H7 (cell line): ENCODE results near the gene RAB1B. TPM values are rescaled to one million over a fixed set of nuclear protein-coding genes. Genes with fewer than 3 reads are reported as not detected.

ENCODE experiments used
- DNase-seq: peaks from one replicate; pipeline ENCODE4 v3.0.0; 2012
- H3K27me3 ChIP-seq: 2 replicates; pipeline ENCODE4 v1.6.0; 2011; ENCODE audit warnings: mild to moderate bottlenecking, low read length; ENCODE audit not compliant: control insufficient read depth, insufficient read depth
- H3K36me3 ChIP-seq: replicated peaks from 2 replicates; pipeline ENCODE4 v1.5.1; 2011; ENCODE audit warnings: low read length; ENCODE audit not compliant: control insufficient read depth, insufficient read depth
- H3K4me3 ChIP-seq: 2 replicates; pipeline ENCODE4 v1.5.1; 2011; ENCODE audit warnings: low read depth, mild to moderate bottlenecking, control low read depth, low read length, moderate library complexity; ENCODE audit not compliant: insufficient read depth
- total RNA-seq: library from RNA; depleted of rRNA; stranded (reverse); fragments of >200 nt; shearing (Covaris generic); gene quantifications from 2 replicates; pipeline ENCODE4 v1.2.3, GENCODE V29; 2014

RAB1B gene
- total RNA-seq, 1 experiment from 2014 or later: 165 TPM

- H3K36me3 ChIP-seq: peaks cover 11% of the 10 kb centered on the region
- DNase-seq: no peak
Measured at GRCh38 chr11:66230978-66231377, 37.5 kb upstream of the RAB1B start.

GRCh38 chr11:66231561-66231960, 36.9 kb upstream of the RAB1B start:
- Histone ChIP-seq H3K4me3 (no peak overlapping the region), H3K27me3 (no peaks in the 10 kb centered on the region), H3K36me3 (peaks cover 11% of the 10 kb centered on the region)
- peak; percentile 72 for DNase-seq

More at GRCh38 chr11:66230978-66231377, 37.5 kb upstream of the RAB1B start:
- H3K27me3 ChIP-seq: no peaks in the 10 kb centered on the region
- H3K4me3 ChIP-seq: no peak overlapping the region

DNA sequence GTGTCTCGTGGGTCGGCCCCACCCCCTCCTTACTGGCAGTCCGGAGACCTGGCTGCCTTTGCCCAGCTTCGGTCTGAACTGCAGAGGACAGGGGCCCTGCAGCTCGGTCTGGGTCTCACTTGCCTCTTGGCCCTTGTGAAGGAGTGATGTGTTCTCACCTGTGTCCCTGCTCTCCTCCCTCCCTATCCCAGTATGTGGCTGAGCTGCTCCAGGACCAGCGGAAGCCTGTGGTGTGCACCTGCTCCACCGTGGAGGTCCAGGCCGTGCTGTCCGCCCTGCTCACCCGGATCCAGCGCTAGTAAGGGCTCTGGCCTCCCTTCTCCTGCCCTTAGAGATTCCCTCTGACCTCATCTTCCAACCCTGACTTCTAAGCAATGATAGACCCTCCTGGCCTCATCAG, 35.7 kb upstream of the RAB1B start:
- peaks cover 11% of the 10 kb centered on the region for H3K36me3 ChIP-seq

GRCh38 chr11:66233301-66233700, 35.1 kb upstream of the RAB1B start:
- no peak overlapping the region for H3K4me3 ChIP-seq
- no peaks in the 10 kb centered on the region for H3K27me3 ChIP-seq
- DNase-seq: no peak
- peaks cover 11% of the 10 kb centered on the region for H3K36me3 ChIP-seq

More for the DNA sequence above, 35.7 kb upstream of the RAB1B start:
- Histone ChIP-seq H3K27me3 (no peaks in the 10 kb centered on the region), H3K4me3 (no peak overlapping the region)
- no peak for DNase-seq

- no peak overlapping the region for H3K4me3 ChIP-seq
- H3K36me3 ChIP-seq: peaks cover 13% of the 10 kb centered on the region
- DNase-seq: no peak
- H3K27me3 ChIP-seq: no peaks in the 10 kb centered on the region
Measured at GRCh38 chr11:66235141-66235540, 33.3 kb upstream of the RAB1B start.

GRCh38 chr11:66237867-66238266, 30.6 kb upstream of the RAB1B start:
- Histone ChIP-seq H3K4me3 (no peak overlapping the region), H3K27me3 (no peaks in the 10 kb centered on the region), H3K36me3 (peaks cover 8% of the 10 kb centered on the region)
- DNase-seq: peak; percentile 66

DNA sequence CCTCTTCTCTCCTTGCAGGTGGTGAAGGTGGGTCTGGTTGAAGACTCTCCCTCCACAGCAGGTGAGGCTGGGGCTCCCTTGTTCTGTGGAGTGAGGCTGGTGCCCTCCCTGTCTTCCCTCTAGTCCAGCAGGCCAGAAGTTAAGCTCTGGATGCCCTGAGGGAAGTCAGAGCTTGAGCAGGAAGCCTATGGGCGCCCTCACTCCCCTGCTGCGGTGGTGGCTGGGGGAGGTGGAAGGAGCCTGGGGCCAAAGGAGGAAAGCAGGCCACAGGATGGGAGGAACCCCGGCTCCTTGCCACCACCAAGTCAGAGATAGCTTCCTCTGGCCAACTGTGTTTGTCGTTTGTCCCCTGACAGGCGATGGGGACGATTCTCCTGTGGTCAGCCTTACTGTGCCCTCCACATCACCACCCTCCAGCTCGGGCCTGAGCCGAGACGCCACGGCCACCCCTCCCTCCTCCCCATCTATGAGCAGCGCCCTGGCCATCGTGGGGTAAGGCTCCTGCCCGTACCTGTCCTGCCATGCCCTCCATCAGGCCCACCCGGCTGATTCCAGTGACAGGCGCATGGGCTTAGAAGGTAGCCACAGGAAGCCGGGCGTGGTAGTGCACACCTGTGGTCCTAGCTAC, 29.5 kb upstream of the RAB1B start:
- peak; percentile 33 for DNase-seq
- Histone ChIP-seq H3K4me3 (no peak overlapping the region), H3K27me3 (no peaks in the 10 kb centered on the region), H3K36me3 (peaks cover 7% of the 10 kb centered on the region)

- peak; percentile 26 for DNase-seq
- Histone ChIP-seq H3K4me3 (no peak overlapping the region), H3K36me3 (peaks cover 5% of the 10 kb centered on the region), H3K27me3 (no peaks in the 10 kb centered on the region)
Measured at GRCh38 chr11:66239511-66239910, 28.9 kb upstream of the RAB1B start.

GRCh38 chr11:66239998-66240780, 28.2 kb upstream of the RAB1B start:
- H3K4me3 ChIP-seq: no peak overlapping the region
- H3K36me3 ChIP-seq: peaks cover 5% of the 10 kb centered on the region
- DNase-seq: peak; percentile 59
- H3K27me3 ChIP-seq: no peaks in the 10 kb centered on the region

- Histone ChIP-seq H3K27me3 (no peaks in the 10 kb centered on the region), H3K36me3 (peaks cover 2% of the 10 kb centered on the region), H3K4me3 (no peak overlapping the region)
- DNase-seq: peak; percentile 31
Measured at GRCh38 chr11:66240781-66241136, 27.7 kb upstream of the RAB1B start.

DNA sequence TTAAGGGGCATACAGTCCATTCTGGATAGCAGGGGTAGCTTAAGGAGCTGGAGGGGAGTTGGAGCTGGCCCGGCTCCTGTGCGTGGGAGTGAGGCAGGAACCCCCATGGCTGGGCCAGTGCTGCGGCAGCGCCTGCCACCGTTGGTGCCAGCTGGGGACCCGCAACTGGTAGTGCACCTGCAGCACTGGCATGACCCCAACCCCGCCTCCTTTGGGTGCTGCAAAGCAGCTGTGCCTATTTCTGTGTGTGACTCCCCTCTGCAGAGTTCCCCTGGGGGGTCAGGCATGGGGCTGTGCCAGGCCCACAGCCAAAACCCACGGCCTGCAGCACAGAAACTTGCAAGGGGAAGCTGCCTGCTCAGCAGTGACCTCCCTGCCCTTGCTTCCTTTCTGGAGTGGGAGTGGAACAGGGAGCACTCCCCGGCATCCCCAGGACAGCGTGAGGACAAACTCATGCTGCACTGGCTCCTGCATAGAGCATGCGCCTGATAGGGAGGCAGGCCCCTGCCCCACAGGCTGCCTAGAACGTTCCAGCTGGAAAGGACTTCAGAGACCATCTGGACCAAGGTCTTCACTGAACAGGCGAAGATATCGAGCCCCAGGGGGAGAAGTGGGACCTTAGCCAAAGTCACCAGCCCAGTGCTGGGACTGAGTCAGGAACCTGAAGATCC, 26.2 kb upstream of the RAB1B start:
- no peak for DNase-seq
- Histone ChIP-seq H3K36me3 (peaks cover 2% of the 10 kb centered on the region), H3K4me3 (no peak overlapping the region), H3K27me3 (no peaks in the 10 kb centered on the region)

DNA sequence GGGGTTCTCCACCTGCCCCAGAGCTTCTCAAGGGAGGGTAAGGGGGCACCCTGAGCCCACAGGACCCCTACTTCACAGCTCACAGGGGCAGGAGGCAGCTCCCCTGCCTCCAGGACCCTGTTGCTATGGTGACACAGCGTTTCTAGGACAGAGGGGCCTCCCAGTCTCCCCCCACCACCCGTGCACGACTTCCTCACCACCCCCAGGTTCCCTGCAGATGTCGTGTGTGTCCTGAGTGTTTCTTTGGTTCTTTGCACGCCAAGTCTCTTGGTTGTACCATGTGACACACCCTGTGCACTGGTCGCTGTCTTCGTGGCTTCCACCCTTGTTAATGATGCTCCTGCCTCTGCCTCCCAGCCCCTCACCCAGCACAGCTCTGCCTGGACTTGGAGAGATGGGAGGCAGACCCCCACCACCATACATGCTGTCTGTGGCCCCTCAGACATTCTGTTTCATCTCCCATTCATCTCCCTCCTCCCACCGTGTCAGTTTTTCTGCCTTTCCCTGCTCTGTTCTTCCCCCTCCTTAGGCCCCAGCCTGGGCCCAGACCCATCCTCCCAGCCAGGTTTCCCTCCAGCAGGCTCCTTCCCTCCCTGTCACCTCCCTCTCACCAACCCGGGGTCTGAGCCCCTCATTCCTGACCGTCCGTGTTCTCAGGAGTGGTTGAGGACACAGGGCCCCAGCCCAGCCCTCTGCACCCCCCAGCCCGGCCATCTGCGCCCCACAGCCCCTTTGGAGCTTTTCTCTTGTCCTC, 24.5 kb upstream of the RAB1B start:
- no peak for DNase-seq
- H3K36me3 ChIP-seq: no peaks in the 10 kb centered on the region; the same call in 1 of the 2 replicates
- no peaks in the 10 kb centered on the region for H3K27me3 ChIP-seq

DNA sequence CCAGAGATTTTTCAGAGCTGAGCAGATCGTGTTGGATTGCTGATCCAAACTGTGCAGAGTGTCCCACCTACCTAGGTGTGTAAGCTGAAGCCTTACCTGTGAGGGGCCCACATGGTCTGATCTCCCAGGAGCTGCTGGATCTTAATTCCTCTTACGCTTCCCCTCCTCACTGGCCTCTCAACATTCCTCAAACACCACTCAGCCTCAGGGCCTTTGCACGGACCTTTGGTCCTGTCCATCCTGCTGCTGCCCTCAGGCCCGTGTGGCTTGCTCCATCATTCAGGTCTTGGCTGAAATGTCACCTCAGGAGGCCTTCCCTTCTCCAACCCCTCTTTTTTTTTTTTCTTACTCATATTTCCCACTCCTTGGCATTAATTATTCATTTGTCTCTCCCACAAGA, 21.1 kb upstream of the RAB1B start:
- Histone ChIP-seq H3K4me3 (no peak overlapping the region), H3K27me3 (no peaks in the 10 kb centered on the region), H3K36me3 (no peaks in the 10 kb centered on the region; the same call in 1 of the 2 replicates)
- no peak for DNase-seq

More for the DNA sequence above, 24.5 kb upstream of the RAB1B start:
- H3K4me3 ChIP-seq: no peak overlapping the region

DNA sequence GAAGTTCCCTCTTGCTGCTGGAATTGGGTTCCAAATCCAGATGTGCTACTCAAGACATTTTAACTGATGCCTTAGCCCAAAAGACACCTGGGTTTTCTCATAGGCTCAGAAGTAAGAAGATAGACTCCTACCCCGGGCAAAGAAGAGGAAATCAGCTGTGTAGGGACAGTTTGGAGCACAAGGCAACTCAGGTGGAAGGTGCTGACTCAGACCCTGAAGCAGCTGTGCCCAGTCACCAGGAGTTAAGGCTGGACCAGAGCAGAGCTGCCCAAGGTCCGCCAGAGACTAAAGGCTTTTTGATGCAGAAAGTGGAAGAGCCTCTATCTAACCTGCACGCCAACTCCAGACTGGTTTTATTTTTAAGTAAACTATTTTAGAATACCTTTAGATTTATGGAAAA, 20.6 kb upstream of the RAB1B start:
- Histone ChIP-seq H3K4me3 (no peak overlapping the region), H3K27me3 (no peaks in the 10 kb centered on the region)
- DNase-seq: no peak

More for the DNA sequence above, 20.6 kb upstream of the RAB1B start:
- H3K36me3 ChIP-seq: no peaks in the 10 kb centered on the region; the same call in 1 of the 2 replicates
